HG03469 (cell line): Measurements from ENCODE around the gene FMNL1.

Source experiments
- ATAC-seq: cut with Tn5 transposase; IDR thresholded peaks from one replicate; pipeline ENCODE4 v1.9.1; 2021; ENCODE audit warnings: mild to moderate bottlenecking, moderate library complexity, moderate number of reproducible peaks; ENCODE audit not compliant: unreplicated experiment

FMNL1 gene

DNA sequence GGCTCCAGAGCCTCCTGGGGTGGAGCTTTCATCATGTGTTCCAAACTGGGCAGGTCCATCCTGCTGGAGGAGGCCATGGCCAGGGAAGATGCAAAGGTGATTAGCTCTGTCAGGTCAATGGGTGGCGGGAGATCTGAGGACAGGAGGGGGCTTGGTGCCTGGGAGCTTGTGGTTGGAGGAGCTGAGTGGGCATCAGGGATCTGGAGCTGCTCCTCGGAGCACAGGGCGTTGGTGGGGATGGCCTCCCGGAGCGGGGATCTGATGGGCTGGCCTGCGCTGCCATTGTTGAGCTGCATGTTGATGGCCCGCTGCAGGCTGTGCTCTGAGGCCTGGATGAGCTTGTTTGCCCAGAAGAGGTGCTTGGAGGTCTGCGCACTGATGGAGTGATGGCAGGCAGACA is 33.7 kb downstream of the FMNL1 start:
- no peak for ATAC-seq

DNA sequence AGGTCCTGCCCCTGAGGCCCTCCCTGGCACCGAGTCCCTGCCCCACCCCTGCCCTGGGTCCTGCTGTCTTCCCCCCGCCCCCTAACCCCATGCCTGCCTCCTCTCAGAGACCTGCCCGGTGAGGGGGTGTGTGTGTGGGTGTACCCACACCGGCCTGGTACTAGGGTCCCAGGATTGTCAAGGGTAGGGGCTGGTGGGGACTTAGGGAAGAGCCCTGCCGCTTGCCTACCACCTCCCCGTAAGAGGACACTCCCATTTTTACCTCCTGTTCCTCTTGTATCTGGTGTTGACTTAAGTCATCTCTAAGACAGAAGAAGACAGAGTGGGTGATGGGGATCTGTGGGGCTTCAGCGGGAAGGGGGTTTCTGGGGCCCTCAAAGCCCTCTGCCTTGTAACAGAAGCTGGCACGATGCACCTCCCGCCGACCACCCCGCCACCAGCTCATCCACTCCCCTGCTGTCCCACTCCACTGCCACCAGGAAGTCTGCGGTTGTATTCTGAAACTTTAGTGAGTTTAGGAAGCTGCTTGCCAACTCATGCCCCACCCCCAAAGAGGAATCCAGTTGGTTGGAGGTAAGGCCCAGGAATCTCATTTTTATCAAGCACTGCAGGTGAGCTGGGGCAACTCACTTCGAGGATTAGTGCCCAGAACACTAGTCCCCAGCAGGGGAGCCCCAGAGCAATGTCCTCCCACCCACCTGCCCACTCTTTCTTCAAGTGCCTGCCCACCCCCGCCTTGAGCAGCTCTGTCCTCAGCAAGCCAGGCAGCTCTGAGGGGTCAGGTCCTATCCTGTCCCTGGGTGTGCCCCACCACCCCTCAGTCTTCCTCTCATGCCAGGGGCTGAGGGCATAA is 34.7 kb downstream of the FMNL1 start:
- no peak for ATAC-seq

DNA sequence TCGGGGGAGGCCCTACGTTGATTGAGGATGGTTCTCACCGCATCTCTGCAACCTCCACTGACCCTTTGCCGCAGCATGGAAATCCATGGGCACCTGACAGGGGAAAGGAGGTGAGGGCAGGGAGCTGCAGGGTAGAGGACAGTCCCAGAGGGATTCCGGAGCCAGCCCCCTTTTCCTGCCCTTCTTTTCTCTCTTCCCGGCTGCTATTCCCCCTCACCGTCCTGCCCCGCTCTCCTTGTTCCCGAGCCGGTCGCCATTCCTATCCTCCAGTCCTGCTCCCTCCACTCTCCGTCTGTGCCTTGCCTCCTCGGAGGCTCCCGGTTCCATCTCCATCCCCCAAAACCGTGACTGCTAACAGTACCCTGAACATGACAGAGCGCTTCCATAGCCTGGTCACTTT is 35.4 kb downstream of the FMNL1 start:
- no peak for ATAC-seq

DNA sequence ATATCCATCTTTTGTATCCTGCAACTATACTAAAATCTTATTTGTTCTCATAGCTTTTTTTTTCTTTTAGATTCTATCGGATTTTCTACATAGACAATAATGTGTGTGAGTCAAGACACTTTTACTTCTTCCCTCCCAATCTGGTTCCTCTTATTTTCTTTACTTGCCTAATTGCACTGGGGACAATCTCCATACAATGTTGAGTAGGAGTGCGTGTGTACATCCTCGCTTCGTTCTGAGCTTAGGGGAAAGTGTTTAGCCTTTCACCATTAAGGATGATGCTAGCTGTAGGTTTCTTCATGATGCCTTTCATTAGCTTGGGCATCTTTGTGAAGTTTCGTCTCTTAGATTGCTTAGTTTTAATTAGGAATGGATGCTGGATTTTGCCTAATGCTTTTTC is 37.3 kb downstream of the FMNL1 start:
- ATAC-seq: no peak

DNA sequence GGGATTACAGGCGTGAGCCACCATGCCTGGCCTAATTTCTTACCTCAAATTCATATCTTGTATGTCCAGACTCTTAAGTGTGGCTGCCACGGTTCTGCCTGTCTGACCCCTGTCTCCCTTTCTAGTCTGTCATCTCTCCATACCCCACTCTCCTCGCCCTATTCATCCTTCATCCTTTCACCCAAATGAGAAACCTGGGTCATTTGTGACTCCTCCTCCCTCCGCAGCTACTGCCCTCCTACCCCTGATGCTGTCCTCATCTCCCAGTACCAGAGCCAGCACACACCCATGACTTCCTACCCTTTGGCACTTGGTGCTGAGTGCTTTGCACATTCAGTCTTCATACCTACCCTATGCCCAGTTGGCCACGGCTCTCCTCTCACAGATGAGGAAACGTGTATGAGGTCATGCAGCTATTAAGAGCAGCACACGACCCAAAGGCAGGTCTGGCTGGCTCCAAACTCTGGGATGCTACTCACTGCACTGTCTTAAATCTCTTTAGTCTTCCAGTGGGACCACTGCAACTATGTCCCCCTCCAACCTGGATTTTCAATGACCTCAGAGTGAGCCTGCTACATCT is 38.6 kb downstream of the FMNL1 start:
- ATAC-seq: no peak

DNA sequence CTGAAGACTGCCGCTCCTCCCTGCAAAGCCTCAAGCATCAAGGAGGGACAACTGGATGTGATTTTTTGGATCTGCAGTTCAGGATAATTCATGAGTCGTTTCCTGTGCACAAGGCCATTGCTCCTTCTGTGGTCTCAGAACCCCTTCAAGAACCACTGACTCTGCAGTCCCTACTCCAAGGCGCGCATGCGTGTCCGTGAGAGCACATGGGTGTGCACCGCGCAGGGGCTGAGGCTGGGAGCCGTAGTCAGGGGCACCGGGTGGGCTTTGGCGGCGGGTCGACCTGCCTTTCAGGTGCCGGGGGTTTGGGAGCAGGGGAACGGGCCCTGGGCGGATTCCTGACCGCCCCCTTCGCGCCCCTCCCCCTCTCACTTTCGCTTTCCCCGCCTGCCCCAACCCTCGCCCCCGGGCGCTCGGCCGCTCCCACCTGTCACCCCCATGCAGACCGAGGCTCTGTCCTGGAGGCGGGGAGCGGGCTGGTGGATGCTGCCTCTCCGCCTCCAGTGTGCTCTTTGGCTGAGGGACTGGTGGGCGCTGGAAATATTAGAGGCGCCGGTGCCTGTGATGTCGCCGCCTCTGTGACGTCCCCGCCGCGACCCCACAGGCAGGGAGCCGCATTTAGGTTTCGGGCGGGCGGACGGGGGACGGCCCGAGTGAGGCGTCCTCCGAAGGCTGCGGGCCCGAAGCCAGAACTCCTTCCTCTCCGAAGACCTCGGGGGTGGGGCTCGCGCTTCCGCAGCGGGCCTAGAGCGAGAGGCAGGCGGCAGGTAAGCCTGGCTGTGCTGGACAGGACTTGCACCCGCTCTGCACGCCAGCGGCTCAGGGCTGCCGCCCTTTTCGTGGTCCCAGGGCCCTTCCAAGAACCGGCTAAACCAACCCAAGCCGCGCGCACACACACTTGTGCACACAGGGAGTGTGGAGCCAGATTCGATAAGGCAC is 40.2 kb downstream of the FMNL1 start, which contains the start of gene SPATA32:
Gene SPATA32, minus strand, starts transcription at position 518 of the 939 bp plus-strand sequence. Its CDS starts 78 bp downstream, at position 440.
- ATAC-seq: no peak

DNA sequence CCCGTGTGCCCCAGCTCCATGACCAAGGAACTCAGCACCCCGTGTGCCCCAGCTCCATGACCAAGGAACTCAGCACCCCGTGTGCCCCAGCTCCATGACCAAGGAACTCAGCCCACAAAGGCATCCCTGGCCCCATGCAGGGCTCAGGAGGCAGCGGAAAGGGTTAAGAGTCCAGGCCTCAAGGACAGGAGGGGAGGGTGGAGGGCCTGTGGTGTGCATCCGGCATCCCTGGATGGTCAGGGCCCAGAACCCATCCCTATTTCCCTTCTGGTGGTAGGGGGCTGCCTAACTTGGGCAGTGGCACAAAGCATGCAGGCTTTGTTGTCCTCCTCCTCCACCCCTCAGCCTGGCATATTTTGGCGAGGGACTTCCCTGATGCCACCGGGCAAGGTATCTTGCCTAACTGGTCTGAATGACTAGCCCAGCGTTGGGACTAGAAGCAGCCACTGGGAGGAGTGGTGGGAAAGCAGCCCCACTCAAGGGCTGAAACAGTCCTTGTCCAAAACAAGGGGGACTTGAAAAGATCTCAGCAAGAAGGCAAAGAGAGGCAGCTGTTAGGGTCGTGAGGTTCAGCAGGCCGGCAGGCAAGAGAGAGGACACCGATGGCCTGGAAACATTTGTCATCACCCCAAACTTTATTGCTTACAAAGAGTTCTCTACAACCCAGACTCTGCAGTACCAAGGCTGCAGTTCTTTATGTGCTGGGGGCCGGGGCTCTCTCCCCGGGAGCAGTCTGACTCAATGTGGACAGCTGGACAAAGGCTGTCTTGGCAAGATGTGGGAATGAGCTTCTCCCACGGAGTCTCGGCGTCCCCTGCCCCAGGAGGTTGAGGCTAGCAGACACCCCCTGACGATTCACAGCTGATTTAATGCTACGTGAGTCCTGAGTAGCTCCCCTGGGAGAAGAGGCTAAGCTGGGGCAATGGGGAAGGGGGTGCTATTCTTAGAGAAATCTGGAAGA is 41.1 kb downstream of the FMNL1 start:
- no peak for ATAC-seq

DNA sequence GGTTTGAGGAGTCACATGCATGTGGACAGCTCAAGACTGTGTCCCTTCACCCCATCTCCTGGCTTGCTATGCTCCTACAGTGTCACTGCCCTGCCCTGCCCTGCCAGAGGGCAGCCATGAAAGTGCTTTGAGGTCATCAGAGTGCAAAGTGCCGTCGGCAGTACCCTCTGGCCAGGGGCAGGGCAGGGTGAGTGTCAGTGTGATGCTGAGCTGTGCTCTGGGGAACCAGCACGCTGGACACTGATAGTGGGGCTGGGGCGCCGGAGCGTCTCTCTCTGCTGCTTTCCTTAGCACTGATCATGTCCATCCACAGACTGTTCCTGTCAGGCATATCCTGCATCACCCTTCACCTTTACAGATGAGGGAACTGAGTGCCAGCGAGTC is 41.8 kb downstream of the FMNL1 start:
- no peak for ATAC-seq

DNA sequence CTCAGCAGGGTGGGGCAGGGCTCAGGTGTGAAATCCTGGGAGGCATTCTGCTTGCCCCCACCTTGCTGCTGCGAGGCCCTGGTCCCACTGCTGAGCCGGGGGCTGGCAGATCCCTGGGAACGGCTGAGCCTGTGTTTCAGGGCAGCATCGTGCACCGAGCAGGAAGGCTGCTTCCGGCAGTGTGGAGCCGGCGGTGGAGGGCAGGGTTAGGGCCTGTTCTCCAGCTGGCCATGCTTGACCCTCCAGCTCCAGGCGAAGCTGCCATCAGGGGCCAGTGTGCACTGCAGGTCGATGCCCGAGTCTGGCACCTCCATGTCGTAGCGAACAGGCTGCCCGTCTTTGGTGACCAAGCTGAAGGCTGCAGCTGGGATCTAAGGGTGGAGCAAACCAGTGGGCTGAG is 42.7 kb downstream of the FMNL1 start:
- ATAC-seq: no peak

DNA sequence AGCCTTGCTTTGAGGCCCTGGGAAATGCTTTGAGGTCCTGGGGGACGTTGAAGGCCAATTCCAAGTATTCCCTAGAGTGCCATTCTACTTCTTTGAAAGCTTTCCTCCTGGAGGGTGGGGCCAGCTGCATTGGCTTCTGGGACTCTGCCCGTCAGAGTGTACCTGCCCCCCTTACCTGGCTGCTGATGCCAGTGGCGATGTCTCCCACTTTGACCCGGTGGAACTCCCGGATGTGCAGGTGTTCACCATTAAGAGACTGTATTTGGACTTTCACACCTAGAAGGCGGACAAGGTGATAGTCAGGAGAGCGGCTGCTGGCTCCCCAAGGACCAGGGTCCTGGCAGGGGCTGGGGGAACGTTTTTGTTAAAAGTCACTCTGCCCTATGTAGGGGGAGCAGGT is 43.3 kb downstream of the FMNL1 start:
- no peak for ATAC-seq

DNA sequence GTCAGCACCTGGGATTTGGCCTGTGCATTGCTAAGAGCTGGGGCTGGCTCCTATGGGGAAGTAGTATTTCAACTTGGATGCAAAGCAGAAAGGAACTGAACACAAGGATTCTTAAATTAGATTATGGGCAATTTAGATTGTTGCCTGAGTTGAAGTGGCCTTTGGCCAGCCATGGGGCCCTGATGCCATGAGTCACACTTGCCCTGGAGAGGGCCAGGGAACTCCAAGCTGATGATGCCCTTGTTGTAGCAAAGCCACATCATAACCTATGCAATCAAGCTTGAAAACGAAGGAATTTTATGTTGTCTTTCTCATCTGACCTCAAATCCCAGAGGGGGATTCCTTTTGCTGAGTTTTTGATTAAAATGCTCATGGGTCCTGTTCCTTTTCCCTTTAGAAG is 44.1 kb downstream of the FMNL1 start:
- no peak for ATAC-seq

DNA sequence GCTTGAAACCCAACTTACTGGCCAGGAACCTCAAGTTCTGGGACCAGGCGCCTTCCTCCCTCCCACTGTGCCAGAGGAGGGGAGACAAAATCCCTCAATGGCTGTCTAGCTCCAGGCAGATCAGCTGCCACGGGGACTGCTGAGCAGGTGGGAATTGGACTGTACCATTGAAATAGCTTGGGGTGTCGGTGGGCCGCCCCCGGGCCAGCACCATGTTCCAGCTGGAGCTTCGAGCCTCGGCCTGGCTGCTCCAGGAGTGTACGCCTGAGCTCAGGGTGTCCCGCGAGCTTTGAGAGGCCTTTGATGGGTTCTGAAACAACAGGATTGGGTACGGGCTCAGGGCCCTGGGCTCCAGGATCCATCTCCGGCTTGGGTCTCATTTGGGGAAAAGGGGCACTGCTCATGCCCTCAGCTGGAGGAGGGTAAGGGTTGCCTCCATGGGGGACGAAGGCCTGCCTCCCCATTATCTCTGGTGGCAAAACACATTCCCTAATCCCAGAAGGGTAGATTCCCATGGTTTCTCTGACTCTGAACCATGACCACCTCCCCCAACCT is 44.8 kb downstream of the FMNL1 start:
- ATAC-seq: no peak

DNA sequence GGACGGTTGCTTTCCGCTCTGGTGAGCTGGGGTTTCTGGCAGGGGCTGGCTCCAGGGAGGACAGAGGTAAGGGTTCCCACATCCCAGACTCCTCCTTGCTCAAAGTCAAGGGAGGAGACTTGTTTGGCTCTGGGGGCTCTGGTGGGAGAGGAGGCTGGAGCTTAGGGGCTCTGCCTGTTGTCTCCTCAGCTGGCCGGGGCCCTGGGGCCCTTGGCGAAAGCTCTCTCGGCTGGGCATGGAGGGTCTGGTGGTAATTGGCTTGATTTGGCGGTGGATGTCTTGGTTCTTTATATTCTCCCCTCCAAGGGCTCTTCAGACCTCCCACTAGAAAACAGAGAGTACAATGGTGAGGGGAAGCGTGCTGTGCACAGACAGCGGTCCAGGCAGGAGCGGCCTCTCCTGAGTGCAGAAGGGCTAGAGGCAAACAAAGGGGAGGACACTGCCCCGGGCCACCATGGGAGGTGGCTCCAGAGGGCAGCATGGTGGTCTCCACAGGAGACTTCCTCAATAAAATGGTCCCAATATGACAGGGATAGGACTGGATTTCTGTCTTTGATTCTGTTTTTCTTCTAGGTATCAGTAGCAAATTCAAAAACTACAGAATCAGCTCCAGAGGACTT is 45.9 kb downstream of the FMNL1 start:
- no peak for ATAC-seq

DNA sequence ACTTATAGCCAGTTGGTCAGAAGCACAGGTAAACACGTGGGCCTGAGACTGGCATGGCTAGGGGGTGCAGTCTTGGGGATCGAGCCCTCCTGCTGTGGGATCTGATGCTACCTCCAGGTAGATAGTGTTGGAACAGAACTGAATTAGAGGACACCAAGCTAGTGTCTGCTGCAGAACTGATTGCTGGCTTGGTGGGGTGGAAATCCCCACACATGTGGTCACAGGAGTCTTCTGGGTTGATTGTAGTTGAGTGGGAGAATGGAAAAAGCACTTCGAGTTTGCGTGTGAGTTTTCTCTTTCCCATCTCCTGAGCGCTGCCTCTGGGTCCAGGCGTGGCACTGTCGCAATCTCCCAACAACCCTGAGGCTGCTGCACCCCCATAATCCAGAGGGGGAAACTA is 48.2 kb downstream of the FMNL1 start:
- ATAC-seq: no peak

DNA sequence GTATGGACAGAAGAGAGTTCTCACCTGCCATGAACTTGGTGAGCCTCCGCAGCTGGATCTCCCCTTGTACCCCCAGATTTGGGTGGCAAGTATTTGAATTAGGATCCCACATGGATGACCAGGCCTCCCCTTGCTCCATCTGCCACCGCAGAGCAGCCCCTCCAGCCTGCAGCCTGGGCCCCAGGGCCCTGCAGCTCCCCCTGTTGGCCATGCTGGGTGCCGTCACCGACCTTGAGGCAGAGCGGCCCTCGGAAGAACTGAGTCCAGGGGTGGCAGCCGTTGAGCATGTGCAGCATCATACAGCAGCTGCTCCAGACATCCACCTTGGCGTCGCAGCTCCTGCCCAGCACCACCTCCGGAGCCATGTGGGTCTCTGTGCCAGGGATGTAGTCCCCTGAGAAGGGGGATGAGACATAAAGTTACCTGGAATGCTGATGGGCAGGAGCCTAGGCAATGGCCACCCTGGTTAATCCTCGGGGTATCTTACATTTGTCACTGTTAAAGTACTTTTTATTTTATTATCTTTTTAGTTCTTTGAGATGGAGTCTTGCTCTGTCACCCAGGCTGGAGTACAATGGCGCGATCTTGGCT is 49.2 kb downstream of the FMNL1 start:
- ATAC-seq: no peak

DNA sequence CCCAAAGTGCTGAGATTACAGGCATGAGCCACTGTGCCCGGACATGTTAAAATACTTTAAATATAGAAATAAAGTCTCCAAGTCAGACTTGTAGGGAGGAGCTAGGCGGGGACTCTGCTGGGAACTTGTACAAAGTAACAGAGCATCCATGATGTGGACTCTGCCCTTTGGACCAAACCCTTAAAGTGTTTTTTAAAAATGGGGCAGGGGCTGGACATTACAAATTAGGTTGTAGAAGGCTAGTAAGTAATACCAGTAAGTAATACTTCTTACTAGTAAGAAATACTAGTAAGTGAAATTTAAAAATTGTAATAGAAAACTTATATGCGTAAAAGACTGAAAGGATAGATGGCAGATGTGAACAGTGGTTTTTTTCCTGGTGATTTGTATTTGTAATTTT is 49.9 kb downstream of the FMNL1 start:
- ATAC-seq: no peak

DNA sequence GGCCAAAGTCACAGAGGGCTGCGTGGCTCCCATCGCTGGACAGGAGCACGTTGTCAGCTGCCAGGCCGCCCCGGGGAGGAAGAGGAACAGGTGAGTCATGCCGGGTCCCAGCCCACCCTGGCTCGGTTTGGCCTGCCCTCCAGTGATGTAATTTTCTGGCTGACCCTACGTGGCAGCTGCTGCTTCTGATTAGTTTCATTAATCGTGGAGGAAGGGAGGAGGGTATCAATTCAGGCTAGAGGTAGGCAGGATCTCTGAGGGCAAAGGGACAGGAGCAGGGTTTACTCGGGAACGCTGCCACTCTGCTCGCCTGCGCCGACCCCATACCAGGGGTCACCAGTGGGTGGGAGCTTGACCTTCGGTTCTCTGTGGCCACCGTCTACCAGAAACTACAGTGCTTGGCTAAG is 51.9 kb downstream of the FMNL1 start:
- no peak for ATAC-seq

DNA sequence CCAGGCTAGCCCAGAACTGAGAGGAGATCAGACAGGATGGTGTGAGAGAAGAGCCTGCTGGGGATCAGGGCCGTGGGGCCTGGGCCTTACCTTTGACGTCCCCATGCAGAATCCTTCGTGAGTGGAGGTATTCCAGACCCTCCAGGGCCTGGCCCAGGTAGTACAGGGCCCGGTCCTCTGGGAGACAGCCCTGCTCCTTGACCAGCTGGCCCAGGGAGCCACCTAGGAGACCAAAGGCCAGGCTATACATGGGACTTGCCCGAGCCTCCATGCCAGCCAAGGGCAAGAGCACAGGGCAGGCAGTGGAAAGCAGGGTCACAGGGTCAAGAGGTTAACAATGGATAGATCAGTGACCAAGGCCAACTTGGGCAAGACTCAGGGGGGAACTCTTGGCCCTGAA is 52.3 kb downstream of the FMNL1 start:
- ATAC-seq: no peak

DNA sequence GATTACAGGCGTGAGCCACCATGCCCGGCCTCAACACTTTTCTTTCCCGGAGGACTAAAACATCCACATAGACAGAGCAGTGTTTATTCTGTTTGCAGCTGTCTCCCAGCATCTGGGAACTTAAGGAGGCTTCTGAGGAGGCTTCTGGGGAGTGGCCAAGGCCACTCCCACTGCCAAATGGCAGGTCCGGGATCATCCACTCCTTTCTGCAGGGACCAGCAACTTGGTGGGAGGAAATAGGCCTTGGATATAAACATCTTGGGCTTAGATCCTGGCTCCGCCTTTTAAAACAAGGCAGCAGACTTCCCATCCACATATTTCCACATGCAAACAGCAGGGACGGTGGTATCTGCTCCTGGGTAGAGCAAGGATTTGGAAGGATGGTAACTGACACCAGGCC is 54.3 kb downstream of the FMNL1 start:
- ATAC-seq: no peak
